HL-60 (cell line): Measurements from ENCODE around the gene GTF2IRD1.

Experiments used
- DNase-seq, 2 experiments: peaks; one replicate each; pipeline ENCODE4 v3.0.0-alpha.2; 2010 to 2020; ENCODE audit warnings: low read depth in 1 of 2, low spot score in 1 of 2
- H3K27ac ChIP-seq: fragments of 250-450 bp; sonication (Bioruptor Pico); replicated peaks from 2 replicates; pipeline ENCODE4 v1.5.1; 2020; ENCODE audit warnings: mild to moderate bottlenecking, moderate library complexity
- H3K27me3 ChIP-seq: fragments of 250-450 bp; sonication (Bioruptor Pico); 2 replicates; pipeline ENCODE4 v1.5.1; 2021; ENCODE audit warnings: mild to moderate bottlenecking, moderate library complexity; ENCODE audit not compliant: insufficient read depth, poor library complexity, severe bottlenecking
- H3K4me3 ChIP-seq: replicated peaks from 2 replicates; pipeline ENCODE4 v1.5.1; 2011; ENCODE audit warnings: mild to moderate bottlenecking, control low read depth, low read length; ENCODE audit not compliant: insufficient read depth
- GABPA ChIP-seq: IDR thresholded peaks from 2 replicates; pipeline ENCODE4 v1.6.1; 2012; ENCODE audit warnings: low read depth
- POLR2AphosphoS5 ChIP-seq: IDR thresholded peaks from 2 replicates; pipeline ENCODE4 v1.6.1; 2012; ENCODE audit warnings: low read depth
- REST ChIP-seq: IDR thresholded peaks from 2 replicates; pipeline ENCODE4 v1.6.1; 2012; ENCODE audit warnings: low read depth; ENCODE audit not compliant: insufficient replicate concordance
- SPI1 ChIP-seq: IDR thresholded peaks from 2 replicates; pipeline ENCODE4 v1.6.1; 2012; ENCODE audit warnings: low read depth, mild to moderate bottlenecking, borderline replicate concordance
- TF ChIP-seq, protein P1 (sequence below): IDR thresholded peaks from one replicate; pipeline ENCODE4 v1.5.1; 2011; ENCODE audit warnings: low read length, control low read depth, inconsistent platforms; ENCODE audit not compliant: insufficient read depth

Gene GTF2IRD1

GRCh38 chr7:74482197-74482467 lies 28.4 kb downstream of the GTF2IRD1 start:
- no peak for DNase-seq
- TF ChIP-seq, protein P1, sequence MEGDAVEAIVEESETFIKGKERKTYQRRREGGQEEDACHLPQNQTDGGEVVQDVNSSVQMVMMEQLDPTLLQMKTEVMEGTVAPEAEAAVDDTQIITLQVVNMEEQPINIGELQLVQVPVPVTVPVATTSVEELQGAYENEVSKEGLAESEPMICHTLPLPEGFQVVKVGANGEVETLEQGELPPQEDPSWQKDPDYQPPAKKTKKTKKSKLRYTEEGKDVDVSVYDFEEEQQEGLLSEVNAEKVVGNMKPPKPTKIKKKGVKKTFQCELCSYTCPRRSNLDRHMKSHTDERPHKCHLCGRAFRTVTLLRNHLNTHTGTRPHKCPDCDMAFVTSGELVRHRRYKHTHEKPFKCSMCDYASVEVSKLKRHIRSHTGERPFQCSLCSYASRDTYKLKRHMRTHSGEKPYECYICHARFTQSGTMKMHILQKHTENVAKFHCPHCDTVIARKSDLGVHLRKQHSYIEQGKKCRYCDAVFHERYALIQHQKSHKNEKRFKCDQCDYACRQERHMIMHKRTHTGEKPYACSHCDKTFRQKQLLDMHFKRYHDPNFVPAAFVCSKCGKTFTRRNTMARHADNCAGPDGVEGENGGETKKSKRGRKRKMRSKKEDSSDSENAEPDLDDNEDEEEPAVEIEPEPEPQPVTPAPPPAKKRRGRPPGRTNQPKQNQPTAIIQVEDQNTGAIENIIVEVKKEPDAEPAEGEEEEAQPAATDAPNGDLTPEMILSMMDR: no peak
- TF ChIP-seq SPI1: no peak
- TF ChIP-seq REST: no peak
- TF ChIP-seq POLR2AphosphoS5: no peak
- TF ChIP-seq GABPA: no peak
- H3K4me3 ChIP-seq: no peak overlapping the region
- no peak overlapping the region for H3K27ac ChIP-seq
- no peaks in the 10 kb centered on the region for H3K27me3 ChIP-seq

- H3K27ac ChIP-seq: no peak overlapping the region; the same call in 1 of the 2 replicates
- TF ChIP-seq REST (no peak), GABPA (no peak), POLR2AphosphoS5 (peak; percentile 83)
- no peak overlapping the region for H3K4me3 ChIP-seq
- no peaks in the 10 kb centered on the region for H3K27me3 ChIP-seq
- peak; percentile 83 to 85 for DNase-seq
These were observed 29.1 kb downstream of the GTF2IRD1 start for GRCh38 chr7:74482629-74483401.

GRCh38 chr7:74483402-74484336 lies 30.0 kb downstream of the GTF2IRD1 start:
- Histone ChIP-seq H3K4me3 (no peak overlapping the region), H3K27me3 (no peaks in the 10 kb centered on the region), H3K27ac (no peak overlapping the region; the same call in 1 of the 2 replicates)
- no peak for TF ChIP-seq GABPA
- no peak for TF ChIP-seq SPI1
- TF ChIP-seq POLR2AphosphoS5: no peak
- TF ChIP-seq, protein P1: no peak
- no peak for TF ChIP-seq REST
- no peak for DNase-seq
